Neural cell (in vitro differentiated cells): ENCODE results near the gene MACF1.

Experiments
- POLR2AphosphoS5 ChIP-seq: IDR thresholded peaks from 2 replicates; pipeline ENCODE4 v1.6.1; 2012
- RAD21 ChIP-seq: fragments of 450-650 bp; conservative IDR thresholded peaks from 2 replicates; pipeline ENCODE4 v1.6.1; 2014; ENCODE audit warnings: antibody characterized with exemption, mild to moderate bottlenecking, moderate library complexity
- TAF1 ChIP-seq: IDR thresholded peaks from 2 replicates; pipeline ENCODE4 v1.6.1; 2012; ENCODE audit warnings: low read depth
- TF ChIP-seq, protein P1 (sequence below): fragments of 450-650 bp; IDR thresholded peaks from 2 replicates; pipeline ENCODE4 v1.5.1; 2014; ENCODE audit warnings: antibody characterized with exemption, mild to moderate bottlenecking, moderate library complexity; ENCODE audit not compliant: poor library complexity, severe bottlenecking

- no peak for TF ChIP-seq RAD21
- TF ChIP-seq POLR2AphosphoS5, result no peak
- no peak for TF ChIP-seq TAF1
- TF ChIP-seq, protein P1, sequence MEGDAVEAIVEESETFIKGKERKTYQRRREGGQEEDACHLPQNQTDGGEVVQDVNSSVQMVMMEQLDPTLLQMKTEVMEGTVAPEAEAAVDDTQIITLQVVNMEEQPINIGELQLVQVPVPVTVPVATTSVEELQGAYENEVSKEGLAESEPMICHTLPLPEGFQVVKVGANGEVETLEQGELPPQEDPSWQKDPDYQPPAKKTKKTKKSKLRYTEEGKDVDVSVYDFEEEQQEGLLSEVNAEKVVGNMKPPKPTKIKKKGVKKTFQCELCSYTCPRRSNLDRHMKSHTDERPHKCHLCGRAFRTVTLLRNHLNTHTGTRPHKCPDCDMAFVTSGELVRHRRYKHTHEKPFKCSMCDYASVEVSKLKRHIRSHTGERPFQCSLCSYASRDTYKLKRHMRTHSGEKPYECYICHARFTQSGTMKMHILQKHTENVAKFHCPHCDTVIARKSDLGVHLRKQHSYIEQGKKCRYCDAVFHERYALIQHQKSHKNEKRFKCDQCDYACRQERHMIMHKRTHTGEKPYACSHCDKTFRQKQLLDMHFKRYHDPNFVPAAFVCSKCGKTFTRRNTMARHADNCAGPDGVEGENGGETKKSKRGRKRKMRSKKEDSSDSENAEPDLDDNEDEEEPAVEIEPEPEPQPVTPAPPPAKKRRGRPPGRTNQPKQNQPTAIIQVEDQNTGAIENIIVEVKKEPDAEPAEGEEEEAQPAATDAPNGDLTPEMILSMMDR, result no peak
Measured at GRCh38 chr1:39420493-39420892, 216.0 kb downstream of the MACF1 start.
